ENCODE measurements around the gene PPP1R9B. TPM values are rescaled to one million over a fixed set of nuclear protein-coding genes. Genes with fewer than 3 reads are reported as not detected.

Gene PPP1R9B
- total and polyA plus RNA-seq, 2 experiments from 2014 or later, result 5.1 to 26.2 TPM

DNA sequence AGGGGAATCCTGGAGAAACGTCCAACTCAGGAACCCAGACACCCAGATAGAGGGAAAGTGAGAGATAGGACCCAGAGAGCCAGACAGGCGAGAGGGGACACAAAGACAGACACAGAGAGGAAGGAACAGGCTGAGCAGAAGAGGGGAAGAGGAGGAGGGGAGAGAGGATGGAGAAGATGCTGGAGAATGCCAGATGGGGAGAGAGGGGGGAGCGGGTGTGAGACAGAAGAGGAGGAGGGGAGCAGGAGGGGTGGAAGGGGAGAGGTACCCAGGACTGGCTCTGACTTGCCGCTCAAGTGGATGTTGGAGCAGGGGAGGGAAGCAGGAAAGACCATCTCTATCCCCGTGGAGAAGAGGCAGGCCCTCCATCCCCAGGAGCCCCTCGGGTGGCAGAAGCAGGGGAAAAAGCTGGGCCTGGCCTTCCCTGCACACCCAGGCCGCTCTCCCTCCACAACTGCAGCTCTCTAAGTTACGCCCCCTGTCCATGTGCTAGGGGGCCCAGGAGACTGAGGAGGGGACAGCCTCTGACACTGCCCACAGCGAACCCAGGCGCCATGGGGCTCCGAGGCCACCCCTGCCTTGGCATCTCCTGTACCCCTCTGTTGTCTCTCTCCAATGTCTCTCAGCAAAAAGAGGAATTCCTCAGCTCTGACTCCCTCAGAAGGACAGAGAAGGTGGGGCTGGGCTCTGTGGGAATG is 4.8 kb downstream of the PPP1R9B start:
- H3K4me3 ChIP-seq, result no peak overlapping the region
- no peaks in the 10 kb centered on the region for H3K9me2 ChIP-seq (replicated peaks; ENCODE audit: insufficient read depth)
- no peak for TF ChIP-seq EZH2 (IDR thresholded peaks at IDR 0.05; ENCODE audit: borderline replicate concordance)
- TF ChIP-seq, protein P1, sequence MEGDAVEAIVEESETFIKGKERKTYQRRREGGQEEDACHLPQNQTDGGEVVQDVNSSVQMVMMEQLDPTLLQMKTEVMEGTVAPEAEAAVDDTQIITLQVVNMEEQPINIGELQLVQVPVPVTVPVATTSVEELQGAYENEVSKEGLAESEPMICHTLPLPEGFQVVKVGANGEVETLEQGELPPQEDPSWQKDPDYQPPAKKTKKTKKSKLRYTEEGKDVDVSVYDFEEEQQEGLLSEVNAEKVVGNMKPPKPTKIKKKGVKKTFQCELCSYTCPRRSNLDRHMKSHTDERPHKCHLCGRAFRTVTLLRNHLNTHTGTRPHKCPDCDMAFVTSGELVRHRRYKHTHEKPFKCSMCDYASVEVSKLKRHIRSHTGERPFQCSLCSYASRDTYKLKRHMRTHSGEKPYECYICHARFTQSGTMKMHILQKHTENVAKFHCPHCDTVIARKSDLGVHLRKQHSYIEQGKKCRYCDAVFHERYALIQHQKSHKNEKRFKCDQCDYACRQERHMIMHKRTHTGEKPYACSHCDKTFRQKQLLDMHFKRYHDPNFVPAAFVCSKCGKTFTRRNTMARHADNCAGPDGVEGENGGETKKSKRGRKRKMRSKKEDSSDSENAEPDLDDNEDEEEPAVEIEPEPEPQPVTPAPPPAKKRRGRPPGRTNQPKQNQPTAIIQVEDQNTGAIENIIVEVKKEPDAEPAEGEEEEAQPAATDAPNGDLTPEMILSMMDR (IDR thresholded peaks at IDR 0.05; ENCODE audit: poor library complexity), result no peak
- TF ChIP-seq EZH2phosphoT487 (IDR thresholded peaks at IDR 0.05; ENCODE audit: low read depth, severe bottlenecking, unreplicated experiment), result no peak
- no peaks in the 10 kb centered on the region for H3K36me3 ChIP-seq (replicated peaks; ENCODE audit: insufficient read depth, low read depth)
- H3K79me2 ChIP-seq, result peaks cover 50% of the 10 kb centered on the region
- H3K27me3 ChIP-seq, result no peaks in the 10 kb centered on the region
- H4K20me1 ChIP-seq (ENCODE audit: insufficient read depth, poor library complexity, severe bottlenecking), result peaks cover 39% of the 10 kb centered on the region
- no peak overlapping the region for H3K27ac ChIP-seq
- H3K9me3 ChIP-seq (ENCODE audit: low read depth), result no peaks in the 10 kb centered on the region
- DNase-seq (ENCODE audit: low spot score), result no peak
- no peak overlapping the region for H2AFZ ChIP-seq
- WGBS (ENCODE audit: low lambda C conversion rate, missing lambda C conversion rate), result 90% methylated on average over 8 of the region's 11 CpGs
- peaks cover 29% of the 10 kb centered on the region for H3K4me1 ChIP-seq (ENCODE audit: insufficient read depth)
- H3K4me2 ChIP-seq, result no peak overlapping the region

DNA sequence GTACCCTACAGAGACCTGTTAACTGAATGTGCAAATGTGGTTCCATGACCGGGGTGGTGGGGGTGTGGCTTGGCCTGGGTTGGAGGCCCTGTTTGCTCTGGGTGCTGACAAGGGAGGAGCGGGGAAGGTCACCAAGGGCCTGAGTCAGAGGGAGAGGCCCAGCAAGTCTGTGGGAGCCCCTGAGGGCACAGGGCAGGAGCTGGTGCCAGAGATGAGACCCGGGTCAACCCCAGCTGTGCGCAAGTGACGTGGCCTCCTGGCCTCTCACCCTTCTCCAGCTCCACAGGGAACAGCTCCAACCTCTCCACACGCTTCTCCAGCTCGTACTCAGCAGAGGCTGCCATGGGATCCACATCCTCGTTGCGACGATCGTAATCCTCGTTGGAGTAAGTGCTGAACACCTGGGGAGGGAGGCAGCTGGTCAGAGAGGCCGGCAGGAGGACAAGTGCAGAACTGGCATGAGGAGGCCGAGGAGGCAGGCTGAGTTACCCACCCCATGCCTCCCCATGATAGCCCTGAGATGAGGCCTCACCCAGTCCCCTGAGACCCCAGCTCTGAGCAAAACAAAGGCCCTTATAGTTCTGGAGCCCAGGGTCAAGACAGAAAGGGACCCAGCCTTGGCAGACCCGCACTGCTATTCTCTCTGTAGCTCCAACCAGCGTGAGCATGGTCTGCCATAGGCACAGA is 5.5 kb downstream of the PPP1R9B start:
- peaks cover 39% of the 10 kb centered on the region for H4K20me1 ChIP-seq (ENCODE audit: insufficient read depth, poor library complexity, severe bottlenecking)
- no peak overlapping the region for H3K27ac ChIP-seq
- 92% methylated on average over 16 of the region's 16 CpGs for WGBS (ENCODE audit: low lambda C conversion rate, missing lambda C conversion rate)
- no peaks in the 10 kb centered on the region for H3K36me3 ChIP-seq (replicated peaks; ENCODE audit: insufficient read depth, low read depth)
- peaks cover 29% of the 10 kb centered on the region for H3K4me1 ChIP-seq (ENCODE audit: insufficient read depth)
- no peak overlapping the region for H3K4me3 ChIP-seq
- H2AFZ ChIP-seq, result no peak overlapping the region
- no peaks in the 10 kb centered on the region for H3K27me3 ChIP-seq
- no peak for TF ChIP-seq EZH2 (IDR thresholded peaks at IDR 0.05; ENCODE audit: borderline replicate concordance)
- TF ChIP-seq, protein P1 (IDR thresholded peaks at IDR 0.05; ENCODE audit: poor library complexity), result no peak
- no peak for TF ChIP-seq EZH2phosphoT487 (IDR thresholded peaks at IDR 0.05; ENCODE audit: low read depth, severe bottlenecking, unreplicated experiment)
- DNase-seq (ENCODE audit: low spot score), result no peak
- H3K4me2 ChIP-seq, result no peak overlapping the region
- H3K9me2 ChIP-seq (replicated peaks; ENCODE audit: insufficient read depth), result no peaks in the 10 kb centered on the region
- H3K79me2 ChIP-seq, result peaks cover 44% of the 10 kb centered on the region
- no peaks in the 10 kb centered on the region for H3K9me3 ChIP-seq (ENCODE audit: low read depth)

DNA sequence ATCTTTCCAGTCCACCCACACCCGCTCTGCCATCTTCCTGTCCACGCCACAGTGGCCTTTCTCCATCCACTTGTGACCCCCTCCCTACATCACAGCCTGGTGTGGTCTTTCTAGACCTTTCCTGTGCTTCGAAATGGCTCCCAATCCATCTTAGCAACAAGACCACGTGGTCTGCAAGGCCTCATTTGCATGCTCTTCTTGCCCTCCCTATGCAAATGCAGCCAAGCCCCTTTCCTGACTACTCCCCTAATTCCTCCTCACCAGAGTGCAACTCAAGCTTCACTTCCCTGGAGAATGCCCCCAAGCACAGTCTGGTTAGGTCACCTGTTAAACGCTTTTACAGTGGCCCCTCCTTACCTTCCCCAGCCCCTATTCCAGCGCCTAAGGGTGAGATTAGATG is 6.1 kb downstream of the PPP1R9B start:
- no peaks in the 10 kb centered on the region for H3K9me3 ChIP-seq (ENCODE audit: low read depth)
- WGBS (ENCODE audit: low lambda C conversion rate, missing lambda C conversion rate), result 87% methylated on average over 6 of the region's 6 CpGs
- H3K27ac ChIP-seq, result no peak overlapping the region
- no peaks in the 10 kb centered on the region for H3K27me3 ChIP-seq
- peaks cover 39% of the 10 kb centered on the region for H4K20me1 ChIP-seq (ENCODE audit: insufficient read depth, poor library complexity, severe bottlenecking)
- H3K4me3 ChIP-seq, result no peak overlapping the region
- H2AFZ ChIP-seq, result no peak overlapping the region
- H3K79me2 ChIP-seq, result peaks cover 38% of the 10 kb centered on the region
- peaks cover 29% of the 10 kb centered on the region for H3K4me1 ChIP-seq (ENCODE audit: insufficient read depth)
- no peak overlapping the region for H3K4me2 ChIP-seq
- TF ChIP-seq EZH2 (IDR thresholded peaks at IDR 0.05; ENCODE audit: borderline replicate concordance), result no peak
- TF ChIP-seq EZH2phosphoT487 (IDR thresholded peaks at IDR 0.05; ENCODE audit: low read depth, severe bottlenecking, unreplicated experiment), result no peak
- TF ChIP-seq, protein P1 (IDR thresholded peaks at IDR 0.05; ENCODE audit: poor library complexity), result no peak
- DNase-seq (ENCODE audit: low spot score), result no peak
- no peaks in the 10 kb centered on the region for H3K9me2 ChIP-seq (replicated peaks; ENCODE audit: insufficient read depth)
- H3K36me3 ChIP-seq (replicated peaks; ENCODE audit: insufficient read depth, low read depth), result no peaks in the 10 kb centered on the region

Data from hepatocyte (in vitro differentiated cells).